HG03064 (cell line): Measurements from ENCODE around the gene COL4A1.
A peak's percentile ranks its signal among the peaks of the same experiment; 100 is the strongest.

Experiments
- ATAC-seq: cut with Tn5 transposase; IDR thresholded peaks from one replicate; pipeline ENCODE4 v1.9.1; 2021; ENCODE audit warnings: low read depth; ENCODE audit not compliant: unreplicated experiment

Gene COL4A1

DNA sequence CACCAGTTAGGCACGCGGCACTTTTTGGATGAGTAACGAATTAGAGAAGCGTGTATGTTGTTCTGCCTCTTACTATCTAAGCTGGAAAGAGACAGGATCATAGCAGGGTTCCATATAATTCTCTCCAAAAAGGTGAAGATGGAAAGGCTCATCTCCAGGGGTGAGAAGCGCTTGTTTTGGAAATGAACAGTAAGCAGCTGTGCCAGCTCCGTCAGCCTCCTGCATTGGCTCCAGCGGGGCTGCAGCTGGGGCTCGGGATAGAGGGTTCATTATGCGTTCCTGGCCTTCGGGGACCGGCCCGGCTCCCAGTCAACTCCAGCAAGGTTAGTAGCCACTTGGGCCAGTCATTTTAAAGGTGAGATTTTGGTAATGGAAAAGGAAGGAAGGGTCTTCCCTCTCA is 155.5 kb downstream of the COL4A1 start:
- ATAC-seq, result no peak

DNA sequence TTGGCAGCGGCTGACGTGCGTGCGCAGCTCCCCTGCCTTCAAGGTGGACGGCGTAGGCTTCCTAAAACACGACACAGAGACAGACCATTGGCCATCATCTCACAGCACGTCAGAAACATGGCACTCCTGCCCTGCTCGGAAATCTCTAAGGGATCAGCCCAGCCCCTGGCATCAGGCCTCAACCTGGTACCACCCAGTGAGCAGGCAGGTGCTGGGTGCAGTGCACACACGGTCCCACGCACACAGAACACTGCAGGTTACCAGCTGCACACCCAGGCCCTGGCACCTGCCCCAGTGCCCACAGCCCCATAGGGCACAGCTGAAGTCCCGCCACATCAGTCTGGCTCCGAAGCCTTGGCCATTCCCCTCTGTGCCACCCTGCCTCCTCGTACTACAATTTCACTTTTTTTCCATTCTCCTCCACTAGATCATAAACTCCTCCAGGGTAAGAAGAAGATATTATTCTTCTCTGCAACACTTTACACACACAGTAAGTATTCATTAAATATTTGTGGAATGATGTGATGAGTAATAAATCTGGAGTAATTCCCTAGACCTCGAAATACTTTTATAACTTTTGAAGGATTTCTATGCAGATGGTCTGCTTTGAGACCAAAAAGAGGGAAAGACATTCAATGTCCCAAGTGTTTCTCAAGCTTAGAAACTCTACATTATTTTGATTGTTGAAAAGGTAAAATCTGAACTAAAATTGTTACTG is 156.4 kb downstream of the COL4A1 start:
- no peak for ATAC-seq

DNA sequence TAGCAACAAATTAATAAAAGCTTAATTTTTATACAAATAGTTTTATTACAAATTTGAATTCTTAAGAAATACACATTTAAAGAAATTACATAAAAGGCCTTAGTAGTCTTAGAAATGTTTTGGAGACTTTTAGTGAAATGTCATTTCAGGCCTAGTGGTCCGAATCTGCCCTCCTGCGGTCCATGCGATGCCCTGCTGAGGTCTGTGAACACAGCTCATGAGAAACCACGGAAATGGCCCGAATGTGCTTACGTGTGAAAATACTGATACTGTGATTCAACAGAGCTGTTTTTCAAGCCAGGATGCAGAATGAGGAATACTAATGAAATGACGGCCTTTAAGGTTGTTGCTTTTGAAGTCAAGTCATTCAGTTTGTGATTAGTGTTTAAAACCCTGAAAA is 157.9 kb downstream of the COL4A1 start:
- ATAC-seq, result no peak

DNA sequence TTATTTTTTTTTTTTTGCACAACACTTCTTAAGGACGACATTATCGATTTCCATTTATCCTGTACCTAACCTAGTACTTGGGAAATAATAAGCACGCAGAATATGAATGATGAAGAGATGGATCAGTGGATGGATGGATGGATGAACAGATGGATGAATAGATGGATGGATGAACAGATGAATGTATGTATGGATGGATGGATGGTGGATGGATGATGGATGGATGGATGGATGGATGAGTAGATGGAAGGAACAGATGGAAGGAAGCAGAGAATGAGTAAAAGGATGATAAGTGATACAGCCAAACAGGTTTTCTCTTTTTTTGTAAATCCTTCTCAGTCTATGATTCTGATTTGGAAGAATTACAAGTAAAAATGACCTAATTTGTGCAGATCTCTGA is 166.9 kb downstream of the COL4A1 start:
- ATAC-seq, result no peak

DNA sequence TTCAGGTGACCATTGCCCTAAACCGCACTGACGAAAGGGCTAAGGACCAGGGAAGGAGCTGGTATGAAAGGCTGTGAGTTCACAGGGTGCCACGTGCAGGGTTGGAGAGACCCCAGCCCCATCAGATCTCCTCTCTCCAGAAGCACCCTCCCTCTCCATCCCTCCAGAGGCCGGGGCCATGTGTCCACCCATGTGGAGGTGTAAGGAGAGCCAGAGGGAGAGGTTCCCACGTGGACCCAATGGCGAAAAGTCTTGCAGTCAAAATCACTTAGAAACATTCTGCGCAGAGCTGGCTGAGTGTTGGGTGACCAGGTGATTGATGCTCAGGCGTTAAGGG is 168.3 kb downstream of the COL4A1 start:
- ATAC-seq, result peak; percentile 7

DNA sequence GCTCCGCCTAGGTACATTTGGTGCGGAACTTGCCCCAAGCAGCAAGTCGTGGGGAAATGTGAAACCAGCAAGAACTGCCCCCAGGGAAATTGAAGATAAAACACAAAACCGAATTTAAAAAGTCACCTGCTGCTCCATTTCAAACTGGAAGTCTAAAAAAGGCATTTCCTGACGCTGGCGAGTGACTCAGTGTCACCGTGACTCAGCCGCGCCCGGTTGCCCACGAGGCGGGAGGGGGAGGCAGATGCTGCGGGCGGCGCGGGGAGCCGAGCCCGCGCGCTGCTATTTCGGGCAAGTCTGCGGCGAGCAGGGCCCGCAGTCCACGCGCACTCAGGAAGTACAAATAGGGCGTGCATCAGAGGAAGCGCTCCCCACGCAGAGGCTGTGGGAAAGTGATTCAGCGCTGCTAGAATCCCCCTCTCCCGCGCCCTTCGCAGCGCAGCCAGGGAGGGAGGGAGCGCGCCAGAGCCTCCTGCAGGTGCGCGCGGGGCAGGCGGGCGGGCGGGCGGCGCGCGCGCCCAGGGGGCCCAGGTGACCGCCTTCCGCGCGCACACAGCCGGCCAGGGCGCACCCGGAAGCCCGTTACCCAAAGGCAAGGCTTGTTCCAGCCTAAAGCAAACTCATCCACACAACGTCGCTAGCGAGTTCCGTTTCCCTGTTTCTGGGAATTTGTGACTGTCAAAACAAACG is 168.8 kb downstream of the COL4A1 start:
- peak; percentile 67 for ATAC-seq

DNA sequence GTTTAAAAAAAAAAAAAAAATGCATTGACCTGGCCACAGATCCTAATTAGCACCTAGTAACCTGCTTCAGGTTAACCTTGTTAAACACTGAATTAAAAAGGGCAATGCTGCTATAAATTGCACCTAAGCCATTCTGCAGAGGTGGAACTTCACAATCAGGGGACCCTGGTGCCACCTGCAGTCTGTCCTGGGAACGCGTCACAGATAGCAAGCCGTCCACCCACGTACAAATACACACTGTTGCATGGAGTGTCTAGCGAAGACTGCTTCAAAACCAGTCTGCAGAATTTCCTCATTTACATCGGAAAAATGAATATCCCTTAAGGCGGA is 169.3 kb downstream of the COL4A1 start:
- ATAC-seq, result peak; percentile 83

DNA sequence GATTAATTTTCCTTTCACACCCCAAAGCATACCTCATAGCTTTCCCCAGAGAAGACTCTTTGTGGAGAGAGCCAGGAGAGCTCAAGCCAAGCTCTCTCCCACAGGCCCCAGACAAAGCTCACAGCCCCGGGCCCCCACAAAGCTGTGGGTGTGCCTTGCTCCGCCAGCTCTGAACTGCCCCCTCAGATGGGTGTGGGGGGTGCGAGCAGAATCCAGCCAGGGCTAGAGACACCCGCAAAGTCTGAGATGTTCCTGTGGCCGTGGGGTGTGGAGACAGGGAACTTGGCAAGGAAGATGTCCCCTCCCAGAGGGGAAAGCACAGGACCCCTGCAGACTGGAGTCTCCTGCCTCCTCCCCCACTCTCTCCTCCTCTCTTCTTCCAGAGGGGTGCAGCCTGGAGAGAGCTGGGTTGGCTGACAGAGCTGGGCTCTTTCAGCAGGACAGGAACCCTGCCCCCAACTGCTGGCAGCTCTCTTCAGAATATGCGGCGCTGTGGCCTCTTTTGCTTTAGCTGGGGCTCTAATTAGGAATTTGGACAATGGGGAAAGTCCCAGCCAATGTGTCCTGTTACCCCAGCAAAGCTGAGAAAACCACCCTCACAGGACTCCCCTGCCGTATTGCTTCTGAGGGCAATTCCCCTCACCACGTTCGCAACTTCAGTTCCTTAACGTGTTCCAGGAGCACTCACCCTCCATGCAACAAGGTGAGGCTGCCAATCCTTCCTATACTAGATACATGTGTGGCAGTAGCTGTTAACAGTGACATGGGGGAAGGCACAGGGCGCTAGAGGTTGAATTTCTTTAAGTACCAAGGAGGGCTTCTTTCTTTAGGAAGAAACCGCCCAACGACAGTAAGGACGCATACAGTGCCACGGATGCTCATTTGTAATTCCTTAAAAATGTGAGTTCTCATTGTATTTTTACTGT is 170.0 kb downstream of the COL4A1 start:
- ATAC-seq, result no peak

DNA sequence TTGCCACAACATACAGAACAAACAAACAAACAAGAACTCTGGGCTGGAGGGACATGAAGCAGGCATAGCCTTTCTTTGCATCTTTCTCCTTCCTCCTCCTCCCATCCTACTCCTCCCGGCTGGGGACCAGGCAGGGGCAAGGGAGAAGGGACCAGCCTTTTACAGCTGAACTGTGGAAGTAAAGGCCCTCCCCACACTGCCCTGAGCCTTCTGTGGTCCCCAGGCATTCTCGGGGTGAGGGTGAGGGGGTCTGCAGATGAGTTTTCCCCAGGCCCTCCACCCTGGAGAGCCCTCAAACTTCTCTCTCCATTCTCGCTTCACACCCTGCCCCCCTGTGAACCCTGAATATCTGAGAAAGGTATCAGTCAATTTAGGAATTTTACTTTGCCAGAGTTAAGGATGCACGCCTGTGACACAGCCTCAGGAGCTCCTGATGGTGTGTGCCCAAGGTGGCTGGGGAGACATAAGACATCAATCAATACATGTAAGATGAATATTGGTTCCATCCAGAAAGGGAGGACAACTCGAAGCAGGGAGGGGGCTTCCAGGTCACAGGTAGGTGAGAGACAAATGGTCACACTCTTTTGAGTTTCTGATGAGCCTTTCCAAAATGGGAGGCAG is 170.9 kb downstream of the COL4A1 start:
- no peak for ATAC-seq

DNA sequence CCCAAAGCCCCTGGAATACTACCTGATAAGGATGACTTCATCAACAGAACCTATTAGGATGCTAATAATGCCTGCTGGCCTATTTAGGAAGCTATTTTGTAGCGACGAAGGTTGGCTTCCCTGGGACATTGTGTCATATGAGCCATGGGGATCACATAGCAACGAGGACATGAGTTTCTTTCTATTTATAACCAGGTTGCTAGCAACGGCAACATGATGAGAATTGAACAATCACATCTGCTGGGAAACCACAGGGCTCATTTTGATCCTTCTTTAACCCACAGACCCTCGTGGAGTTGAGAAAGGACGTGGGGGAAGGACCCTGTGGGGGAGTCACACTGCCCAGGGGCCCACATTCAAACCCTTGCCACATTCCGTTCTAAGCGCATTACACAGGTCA is 172.2 kb downstream of the COL4A1 start:
- no peak for ATAC-seq

DNA sequence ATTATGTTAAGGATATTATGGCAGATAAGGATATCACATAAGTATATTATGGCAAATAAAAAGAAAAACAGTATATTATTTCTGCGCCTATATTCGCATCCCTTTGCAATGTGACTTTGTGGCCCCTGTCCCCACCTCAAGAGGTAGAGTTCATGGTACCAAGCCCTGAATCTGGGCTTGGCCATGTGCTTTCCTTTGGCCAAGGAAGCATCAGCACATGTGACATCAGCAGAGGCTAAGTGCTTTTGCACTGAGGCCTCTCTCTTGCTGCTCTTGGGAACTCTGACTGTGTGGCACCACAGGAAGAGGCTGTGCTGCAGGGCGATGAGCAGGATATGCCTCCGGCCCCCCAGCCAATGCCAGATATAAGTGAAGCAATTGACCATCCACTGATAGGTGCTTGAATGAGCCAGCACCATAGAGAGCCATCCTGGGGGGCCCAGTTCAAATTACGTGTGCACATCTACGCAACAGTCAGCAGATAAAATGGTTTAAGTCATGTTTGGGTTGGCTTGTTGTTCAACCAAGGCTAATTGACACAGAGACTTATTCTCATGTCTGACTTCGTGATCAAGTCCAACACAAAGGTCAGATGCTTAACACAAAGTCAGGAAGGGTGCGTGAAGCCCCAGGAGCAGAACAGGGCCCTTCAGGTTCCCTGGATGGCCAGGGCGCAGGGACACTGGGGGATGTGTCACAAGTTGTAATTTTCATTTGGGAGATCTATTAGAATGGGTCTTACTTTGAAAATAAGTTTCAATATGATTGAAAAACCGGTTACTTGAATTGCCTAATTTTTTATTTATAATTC is 173.3 kb downstream of the COL4A1 start:
- ATAC-seq, result no peak

DNA sequence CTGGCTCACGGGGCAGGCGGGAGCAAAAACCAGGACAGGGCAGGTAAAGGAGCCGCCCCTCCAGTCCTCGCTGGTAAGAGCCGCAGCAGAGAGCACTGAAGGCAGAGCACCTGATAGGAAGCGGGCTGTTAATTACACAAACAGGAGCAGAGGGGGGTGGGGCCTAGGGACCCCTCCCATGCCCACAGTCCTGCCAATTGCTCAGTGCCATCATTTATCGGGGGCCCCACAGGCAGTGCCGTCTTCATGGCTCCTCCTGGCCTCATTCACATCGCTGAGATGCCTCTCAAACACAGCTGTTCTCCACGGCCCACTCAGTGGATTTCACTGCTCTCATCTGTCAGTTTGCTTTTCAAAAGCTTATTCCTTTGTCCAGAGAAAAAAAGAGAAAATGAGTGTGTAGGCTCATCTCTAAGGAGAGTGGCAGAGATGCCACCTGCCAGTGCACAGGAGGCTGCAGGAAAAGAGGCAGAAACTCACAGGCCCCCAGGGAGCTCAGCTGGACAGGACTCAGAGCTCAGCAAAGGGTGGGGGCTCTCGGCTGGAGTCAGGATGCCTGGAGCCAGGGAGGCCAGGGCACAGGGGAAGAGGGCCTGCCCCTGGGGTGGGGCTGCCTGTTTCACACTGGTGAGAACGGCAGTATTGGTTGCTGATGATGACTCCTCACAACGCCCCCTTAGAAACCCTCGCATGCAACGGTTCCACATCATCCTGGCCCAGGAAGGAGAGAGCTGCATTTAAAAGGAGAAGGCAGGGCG is 174.6 kb downstream of the COL4A1 start:
- no peak for ATAC-seq

DNA sequence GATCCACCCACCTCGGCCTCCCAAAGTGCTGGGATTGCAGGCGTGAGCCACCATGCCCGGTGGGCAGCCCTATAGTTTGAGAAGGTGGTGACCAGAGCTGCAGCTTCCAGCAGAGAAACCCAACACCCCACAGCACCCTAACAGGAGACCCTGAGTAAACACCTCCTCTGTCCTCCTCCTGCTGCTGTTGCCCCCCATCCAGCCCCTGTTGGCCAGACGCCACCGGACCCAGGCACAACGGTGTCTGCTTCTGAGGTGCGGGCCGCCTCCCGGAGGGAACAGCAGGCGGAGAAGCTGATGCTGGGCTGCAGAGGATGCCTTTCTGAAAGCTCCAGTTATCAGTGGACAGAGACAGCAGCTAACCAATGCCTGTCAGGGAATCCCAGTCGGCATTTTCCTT is 175.5 kb downstream of the COL4A1 start:
- no peak for ATAC-seq

DNA sequence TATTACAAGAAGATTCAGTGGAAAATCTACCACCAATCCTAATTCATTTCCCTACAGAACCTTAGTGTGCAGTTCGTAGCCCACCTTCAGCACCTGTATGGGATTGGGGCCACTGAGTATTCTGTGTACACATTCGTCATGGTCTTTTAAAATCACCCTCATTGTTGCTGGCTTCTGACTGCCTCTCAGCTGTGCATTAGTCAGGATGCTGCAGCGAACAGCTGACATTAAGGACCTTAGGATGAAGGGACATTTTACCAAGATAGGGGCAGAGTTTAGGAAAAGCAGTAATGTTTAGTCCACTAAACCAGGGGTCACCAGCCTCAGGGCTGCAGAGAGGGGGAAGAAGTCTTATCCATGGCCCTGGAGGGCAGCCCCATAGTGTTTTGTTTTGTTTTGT is 176.5 kb downstream of the COL4A1 start:
- ATAC-seq, result no peak

DNA sequence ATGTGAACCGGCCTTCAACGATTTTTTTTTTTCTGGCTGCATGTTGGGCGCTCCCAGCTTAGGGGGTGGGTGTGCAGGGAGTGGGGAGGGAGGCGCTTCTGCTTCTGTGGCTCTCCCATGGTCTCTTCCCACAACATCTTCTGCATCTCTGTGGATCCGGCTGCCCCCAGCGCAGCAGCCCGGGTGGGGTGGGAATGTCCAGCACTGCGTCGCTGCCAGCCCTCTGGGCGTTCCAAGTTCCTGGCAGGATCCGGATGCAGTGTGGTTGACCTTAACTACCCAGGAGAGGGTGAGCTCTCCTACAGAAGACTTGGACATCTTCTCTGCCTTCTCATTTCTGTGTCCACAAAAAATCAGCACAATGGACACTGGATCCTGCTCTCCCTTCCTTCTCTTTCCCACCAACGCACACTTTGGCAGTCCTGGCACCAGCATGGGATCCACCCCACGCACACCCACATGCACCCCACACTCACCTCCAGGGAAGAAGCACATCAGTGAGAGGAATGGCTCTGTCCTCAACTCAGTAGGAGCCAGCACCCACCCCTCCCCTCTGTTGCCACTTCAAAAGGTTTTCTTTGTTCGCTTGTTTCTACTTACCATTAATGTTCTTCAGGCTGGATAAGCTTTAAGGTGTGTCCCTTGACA is 177.3 kb downstream of the COL4A1 start:
- no peak for ATAC-seq

DNA sequence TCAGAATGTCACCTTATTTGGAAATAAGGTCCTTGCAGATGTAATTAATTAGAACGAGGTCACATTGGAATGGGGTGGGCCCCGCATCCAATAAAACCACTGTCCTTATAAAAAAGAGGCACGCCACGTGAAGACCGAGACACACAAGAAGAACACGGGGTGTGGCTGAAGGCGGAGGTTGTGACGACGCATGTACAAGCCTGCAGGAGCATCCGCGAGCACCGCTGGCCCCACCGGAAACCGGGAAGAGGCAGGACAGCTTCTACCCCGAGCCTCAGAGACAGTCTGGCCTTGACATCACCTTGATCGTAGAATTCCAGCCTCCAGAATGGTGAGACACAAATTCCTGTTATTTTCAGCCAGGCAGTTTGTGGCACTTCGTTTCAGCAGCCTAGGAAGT is 177.9 kb downstream of the COL4A1 start:
- ATAC-seq, result no peak

DNA sequence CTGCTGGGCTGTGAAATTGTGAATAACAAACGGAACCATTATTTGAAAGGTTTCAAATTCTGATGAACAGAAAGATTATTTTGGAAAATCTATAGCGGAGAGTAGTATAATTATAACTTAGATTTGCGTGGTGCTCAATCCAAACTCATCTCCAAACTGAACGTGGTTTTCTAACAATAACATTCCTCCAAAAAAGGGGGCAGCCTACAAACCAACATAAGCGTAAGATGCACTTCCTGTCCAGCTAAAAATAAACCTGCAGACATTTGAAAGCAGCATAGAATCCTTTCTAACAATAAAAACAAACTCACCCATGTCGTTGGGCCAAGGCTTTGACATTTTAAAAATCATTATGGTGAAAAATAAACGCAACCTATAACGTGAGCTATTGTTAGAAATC is 178.4 kb downstream of the COL4A1 start:
- no peak for ATAC-seq

DNA sequence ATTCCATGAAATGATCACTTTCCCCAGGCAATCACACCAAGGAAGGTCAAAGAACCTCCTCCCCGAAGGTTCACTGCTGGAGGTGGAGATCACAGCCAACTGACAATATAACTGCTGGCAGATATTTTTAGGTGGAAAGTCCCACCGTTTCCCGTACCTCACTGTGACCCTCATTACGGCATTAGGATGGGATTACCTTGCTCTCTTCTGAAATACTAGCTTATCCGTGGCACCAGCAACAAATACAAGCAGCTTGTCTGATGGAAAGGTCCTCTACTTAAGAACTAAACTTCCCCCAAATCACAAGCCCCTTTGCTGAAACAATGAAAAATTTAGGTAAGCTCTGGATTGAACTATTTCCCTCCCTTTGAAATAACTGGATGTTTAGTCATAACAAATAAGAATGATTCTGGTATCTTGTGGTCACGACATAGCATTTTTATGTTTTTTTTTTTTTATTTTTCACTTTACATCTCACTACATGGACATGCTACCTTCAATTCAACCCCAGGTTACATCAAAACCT is 178.9 kb downstream of the COL4A1 start:
- no peak for ATAC-seq

DNA sequence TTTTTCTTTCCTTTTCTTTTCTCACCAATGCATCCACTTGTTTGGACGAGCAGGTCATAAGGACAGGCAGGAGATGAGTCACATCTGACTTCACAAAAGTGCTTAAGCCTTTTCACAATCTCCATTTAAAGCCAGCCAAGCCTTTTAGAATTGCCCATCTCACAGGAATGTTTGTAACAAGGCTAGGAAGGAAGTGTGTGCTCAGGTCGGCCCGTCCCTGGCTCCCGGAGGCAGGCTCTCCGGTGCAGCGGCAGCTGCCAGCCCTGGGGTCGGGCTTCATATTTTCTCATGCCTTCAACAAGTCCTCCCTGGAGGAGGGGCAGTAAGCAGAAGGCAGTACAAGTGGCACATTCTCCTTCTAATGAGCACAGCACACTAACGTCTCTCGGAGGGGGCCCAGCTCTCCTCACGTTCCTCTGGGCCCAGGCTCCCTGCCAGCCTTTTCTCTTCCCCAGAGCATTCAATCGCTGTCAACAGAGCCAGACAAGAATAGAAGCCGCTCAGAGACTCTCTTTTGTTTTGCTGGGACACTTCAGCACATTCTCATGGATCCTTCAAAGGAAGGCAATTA is 180.5 kb downstream of the COL4A1 start:
- ATAC-seq, result no peak
